Activated CD4-positive, alpha-beta T cell treated with anti-CD3 and anti-CD28 coated beads, Interleukin-2, Interleukin-4, amounts not matched to agents 100 ng/mL and 50 ng/mL, durations not matched to agents 16 hours and 8 hours (primary cell): ENCODE measurements around the gene UBE2M.
"Not testable (repeated sequence)": the region's sequence is repeated elsewhere in the genome, so short reads cannot be mapped to it uniquely, and the experiment has no call there.

Experiments
- DNase-seq: peaks from one replicate; pipeline ENCODE4 v3.0.0-alpha.2; 2020; ENCODE audit warnings: low spot score

UBE2M gene

DNA sequence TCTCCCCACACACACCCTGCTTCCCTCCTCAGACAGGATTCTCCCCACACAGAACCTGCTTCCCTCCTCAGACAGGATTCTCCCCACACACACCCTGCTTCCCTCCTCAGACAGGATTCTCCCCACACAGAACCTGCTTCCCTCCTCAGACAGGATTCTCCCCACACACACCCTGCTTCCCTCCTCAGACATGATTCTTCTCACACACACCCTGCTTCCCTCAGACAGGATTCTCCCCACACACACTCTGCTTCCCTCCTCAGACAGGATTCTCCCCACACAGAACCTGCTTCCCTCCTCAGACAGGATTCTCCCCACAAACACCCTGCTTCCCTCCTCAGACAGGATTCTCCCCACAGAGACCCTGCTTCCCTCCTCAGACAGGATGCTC is 19.2 kb downstream of the UBE2M start:
- DNase-seq: not testable (repeated sequence)

DNA sequence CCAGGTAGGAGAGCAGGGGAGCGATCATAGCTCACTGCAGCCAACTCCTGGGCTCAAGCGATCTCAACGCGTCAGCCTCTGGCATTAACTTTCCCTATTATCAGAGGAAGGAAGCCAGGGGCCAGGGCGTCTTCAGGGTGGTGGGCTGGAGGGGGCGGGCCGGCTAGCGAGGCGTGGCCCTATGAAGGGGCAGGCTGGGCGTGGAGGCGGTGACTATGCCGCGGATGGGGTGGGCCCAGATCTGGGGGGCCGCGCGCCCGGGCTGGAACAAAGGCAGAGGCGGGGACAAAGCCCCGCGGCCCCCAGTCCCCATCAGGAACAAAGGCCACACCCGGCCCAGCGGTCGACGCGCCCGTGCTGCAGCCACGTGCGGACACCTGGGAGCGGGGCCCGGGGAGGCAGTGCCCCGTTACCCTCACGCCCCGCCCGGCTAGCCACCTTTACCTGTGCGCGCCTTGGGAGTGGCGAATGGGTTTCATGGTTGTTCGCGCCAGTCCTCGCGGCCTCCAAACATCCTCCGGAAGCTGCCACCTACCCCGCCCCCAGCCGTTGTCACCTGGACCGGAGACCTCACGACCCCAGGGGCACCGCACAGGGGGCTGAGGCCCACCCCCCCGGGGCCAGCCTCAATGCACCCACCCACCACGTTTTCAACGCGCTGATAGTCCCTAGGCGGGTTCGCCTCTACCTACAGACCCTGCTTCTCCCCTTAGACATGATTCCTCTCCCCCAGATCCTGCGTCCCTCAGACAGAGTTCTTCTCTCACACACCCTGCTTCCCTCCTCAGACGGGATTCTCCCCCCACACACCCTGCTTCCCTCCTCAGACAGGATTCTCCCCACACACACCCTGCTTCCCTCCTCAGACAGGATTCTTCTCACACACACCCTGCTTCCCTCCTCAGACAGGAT is 19.9 kb downstream of the UBE2M start:
- DNase-seq: no peak

DNA sequence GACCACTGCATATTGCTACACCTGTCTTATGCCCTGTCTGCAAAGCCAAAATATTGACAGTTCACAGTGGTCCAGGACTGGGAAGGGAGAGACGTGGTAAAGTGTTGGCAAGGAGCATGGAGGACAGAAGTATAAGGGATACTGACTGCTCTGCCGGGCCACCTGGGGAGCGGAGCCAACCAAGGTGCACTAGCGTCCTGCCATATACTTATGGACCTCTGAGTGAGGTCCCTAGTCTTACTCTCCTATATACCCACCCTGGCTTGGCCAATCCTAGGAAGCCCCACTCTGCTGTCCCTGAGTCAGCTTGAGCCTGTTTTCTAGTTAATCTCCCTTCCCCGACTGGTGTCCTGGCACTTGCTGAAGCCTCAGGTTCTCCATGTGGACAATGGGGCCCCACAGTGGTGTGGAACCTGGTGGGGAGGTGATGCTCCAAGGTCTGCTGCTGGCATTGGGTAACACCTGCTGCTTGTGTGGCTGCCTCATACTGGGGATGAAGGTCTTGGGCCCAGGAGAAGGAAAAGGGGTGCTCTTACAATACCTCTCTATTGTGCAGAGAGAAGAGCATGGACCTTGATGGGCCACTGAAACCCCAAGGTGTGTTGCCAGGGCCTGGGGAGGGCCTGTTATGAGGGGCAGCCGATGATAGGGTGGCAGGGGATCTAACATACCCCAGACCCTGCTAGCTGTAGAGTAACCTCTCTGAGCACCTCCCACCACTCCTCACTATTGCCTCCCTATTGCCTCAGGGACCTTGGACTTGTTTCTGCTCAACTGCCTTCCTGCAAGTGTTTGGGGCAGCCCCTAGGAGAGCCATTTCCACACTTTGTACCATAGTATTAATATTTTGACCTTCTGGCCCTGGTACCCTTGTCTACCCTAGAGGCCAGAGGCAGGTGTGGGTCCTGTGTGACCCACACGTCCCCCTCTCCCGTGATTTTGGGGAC is 21.3 kb downstream of the UBE2M start:
- no peak for DNase-seq

- DNase-seq: no peak
Observed at GRCh38 chr19:58535857-58536256, 22.6 kb downstream of the UBE2M start.

DNA sequence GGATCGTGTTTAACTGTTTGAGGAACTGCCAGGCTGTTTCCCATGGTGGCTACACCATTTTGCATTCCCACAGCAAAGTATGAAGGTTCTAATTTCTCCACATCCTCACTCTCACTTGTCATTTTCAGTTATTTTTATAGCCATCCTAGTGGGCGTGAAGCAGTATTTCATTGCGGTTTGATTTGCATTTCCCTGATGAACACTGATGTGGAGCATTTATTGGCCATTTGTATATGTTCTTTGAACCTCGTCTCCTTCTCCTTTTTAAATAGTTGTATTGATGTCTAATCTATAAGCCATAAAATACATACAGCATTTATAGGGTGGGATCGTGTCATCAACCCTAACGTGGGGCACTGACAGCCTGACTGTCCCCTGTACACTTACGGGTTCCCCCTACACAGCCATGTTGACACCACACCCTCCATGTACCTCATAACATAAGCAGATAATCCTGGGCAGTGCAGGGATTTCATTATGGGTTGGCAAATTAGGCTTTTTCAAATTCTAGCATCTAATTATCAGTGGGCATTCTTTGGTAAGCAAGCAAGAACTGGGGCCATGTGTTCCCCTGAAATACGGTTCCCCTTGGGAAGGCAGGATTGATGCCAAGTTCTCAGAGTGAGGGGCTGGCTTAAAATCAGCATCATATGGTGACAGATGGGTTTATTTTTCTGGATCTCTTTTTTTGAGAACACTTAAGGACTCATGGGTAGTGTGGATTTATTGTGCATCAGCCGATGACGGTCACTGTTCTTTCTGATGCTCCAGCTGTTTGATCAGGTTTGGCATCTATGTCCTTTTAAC is 27.2 kb downstream of the UBE2M start:
- no peak for DNase-seq

GRCh38 chr19:58529405-58529804 is 29.0 kb downstream of the UBE2M start:
- DNase-seq: no peak

DNA sequence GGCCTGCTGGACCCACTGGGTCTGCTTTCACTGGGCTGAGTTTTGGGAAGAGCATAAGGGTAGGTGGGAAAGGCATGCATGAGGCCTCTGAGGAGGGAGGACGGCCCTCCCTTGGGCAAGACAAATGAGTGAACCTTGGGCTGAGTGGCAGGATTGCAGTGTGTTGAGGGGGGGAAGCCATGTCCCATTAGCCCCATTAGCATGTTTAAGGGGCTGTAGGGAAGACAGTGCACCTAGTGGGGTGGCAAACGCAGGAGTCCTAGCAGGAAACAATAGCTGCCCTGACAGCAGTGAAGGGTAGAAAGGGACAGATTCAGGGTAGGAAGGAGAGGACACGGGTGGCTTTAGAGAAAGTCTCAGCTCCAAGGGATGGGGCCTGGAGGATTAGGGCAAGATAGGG is 35.7 kb downstream of the UBE2M start:
- no peak for DNase-seq

GRCh38 chr19:58521651-58522050 is 36.8 kb downstream of the UBE2M start:
- no peak for DNase-seq

- DNase-seq: no peak
Observed at GRCh38 chr19:58520257-58520599, 38.2 kb downstream of the UBE2M start.

- DNase-seq: peak; percentile 95
Observed at GRCh38 chr19:58519355-58520256, 38.8 kb downstream of the UBE2M start, which contains the start of gene ZBTB45. ZBTB45 (minus strand) TSS chr19:58519810; CDS start chr19:58517673, 2,137 bp downstream.

DNA sequence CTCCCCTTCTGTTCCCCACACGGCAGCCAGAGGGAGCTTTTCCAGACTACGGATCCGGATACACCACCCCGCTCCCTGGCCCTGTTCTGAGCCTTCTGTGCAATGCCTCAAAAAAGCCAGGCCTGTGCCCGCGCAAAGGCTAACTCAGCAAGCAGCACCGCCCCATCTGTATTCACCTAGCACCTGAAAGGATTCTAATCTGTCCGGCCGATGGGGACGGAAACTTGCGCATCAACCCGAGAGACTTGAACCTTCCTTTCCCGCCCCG is 39.4 kb downstream of the UBE2M start:
- DNase-seq: peak; percentile 59

DNA sequence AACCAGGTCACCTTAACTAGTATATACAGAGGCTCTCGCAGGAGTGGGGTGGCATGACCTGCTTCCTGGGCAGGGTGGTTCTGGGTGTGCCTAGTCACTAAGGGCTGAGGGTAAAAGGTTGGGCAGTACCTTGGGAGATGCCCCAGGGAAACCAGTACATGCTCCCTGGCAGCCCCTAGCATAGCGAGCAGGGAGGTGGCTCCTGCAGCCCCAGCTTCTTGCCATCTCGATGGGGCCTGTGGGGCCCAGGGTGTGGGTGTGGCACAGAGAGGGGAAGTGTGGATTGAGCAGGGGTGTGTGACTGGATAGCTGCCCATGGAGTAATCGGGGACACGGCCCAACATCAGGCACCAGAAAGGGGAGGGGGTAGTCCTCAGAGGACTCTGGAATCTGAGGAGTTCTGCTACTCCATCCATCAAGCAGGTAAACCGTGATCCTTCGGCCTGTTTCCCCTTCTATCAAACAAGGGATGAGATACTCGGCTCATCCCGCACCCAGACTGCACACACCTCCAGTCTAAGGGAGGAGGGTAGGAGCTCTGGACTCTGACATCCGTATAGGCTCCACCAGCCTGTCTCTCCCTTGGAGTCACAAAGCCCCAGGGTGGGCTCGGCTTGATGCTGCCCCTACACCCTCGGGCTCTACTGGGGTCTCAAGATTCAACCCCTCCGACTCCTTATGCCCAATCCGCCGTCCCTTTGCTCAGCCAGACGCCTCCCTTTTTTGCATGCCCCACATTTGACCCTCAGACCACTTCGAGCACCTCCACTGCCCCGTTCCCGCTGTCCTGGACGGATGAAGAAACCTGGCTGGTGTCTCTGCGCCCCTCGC is 39.9 kb downstream of the UBE2M start:
- no peak for DNase-seq

- no peak for DNase-seq
Observed at GRCh38 chr19:58516964-58517833, 41.2 kb downstream of the UBE2M start.

DNA sequence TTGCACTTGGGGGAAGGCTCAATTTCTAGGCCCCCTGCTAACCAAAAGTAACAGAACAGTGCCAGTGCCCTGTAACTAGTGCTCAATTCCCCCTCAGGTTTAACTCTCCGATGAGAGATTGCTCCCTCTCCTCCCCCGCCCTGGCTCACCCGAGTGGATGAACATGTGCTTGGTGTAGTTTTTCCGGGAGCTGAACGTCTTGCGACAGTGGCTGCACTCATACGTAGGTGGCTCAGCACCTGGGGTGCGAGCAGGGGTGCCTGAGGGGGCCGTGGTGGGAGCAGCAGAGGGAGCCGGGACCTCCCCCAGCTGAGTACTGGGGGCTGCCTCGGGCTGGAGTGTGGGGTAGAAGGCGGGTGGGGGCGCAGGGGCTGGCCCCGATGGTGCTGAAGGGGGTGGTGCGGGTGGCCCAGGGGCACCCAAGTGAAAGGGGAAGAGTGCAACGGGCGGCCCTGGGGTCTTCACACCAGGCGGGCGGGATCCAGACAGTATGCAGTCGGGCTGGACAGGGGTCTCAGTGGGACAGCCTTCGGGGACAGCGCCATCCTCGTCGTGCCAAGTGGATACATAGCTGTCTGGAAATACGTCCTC is 42.1 kb downstream of the UBE2M start:
- DNase-seq: no peak

- no peak for DNase-seq
Observed at GRCh38 chr19:58515259-58515658, 43.2 kb downstream of the UBE2M start.

DNA sequence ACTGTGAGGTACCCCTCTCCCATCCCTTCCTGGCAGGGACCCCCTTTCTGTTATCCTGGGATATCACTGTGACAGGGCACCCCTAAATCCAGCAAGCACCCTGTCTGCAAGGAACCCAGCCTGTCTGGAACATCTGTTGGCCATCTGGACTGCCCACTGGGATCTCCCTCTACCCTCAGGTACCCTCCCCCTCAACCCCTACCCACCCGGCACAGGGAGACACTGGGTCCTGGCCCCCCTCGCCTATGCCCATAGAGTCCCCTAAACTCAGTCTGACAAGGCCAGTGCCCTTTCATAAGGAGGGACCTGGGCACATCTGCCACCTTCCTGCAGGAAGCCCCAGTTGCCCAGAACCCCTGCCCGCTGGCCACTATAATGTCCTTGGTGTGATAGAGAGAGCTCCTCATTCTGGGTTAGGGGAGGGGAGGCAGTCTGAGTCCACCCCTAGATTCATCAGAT is 43.8 kb downstream of the UBE2M start:
- DNase-seq: no peak

DNA sequence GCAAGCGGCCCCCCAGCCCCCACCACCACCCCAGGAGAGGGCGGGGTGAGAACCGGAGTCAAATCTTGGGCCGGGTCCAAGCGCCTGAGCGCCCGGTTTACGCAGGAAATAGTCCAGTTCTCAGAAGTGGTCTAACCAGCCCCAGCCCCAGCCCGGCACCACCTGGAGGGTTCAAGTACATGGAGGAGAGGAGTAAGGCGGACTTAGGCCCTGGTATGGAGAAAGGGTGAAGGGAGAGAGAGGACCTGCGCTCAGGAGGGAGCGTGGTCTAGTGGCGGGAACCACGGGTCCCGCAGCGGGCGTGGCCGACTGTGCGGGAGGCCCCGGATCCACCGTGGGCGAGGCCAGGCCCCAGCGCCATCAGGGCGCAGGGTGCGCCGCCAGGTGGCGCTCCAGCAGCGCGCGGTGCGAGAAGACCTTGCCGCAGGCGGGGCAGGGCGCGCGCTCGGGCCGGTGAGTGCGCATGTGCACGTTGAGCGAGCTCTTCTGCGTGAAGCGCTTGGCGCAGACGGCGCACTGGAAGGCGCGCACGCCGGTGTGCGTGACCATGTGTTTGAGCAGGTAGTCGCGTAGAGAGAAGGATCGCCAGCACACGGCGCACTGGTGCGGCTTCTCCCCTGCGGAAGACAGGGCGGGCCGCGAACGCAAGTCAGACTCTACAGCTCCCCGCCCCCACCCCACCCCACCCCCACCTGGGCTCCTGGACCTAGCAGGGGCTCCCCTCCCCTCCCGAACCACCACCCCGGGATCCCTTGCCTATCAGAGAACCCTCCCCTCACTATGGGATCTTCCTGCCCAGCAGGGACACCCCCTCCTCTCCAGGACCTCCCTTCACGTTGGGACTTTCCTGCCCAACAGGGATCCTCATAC is 44.5 kb downstream of the UBE2M start:
- peak; percentile 97 for DNase-seq

- no peak for DNase-seq
Observed at GRCh38 chr19:58513213-58513693, 45.2 kb downstream of the UBE2M start.
